ENCODE data around the gene ZNG1A. TPM values are rescaled to one million over a fixed set of nuclear protein-coding genes. Genes with fewer than 3 reads are reported as not detected.
"Not testable (repeated sequence)": the region's sequence is repeated elsewhere in the genome, so short reads cannot be mapped to it uniquely, and the experiment has no call there.

Gene ZNG1A
- total RNA-seq (2014; rRNA removed; shearing (Covaris generic)) (65.5 and 70.3 TPM in 2 replicates), polyA plus RNA-seq (2016; fragmentation: Nextera tagmentation; extraction: Ambion mirVana) (167 and 180 TPM in 2 replicates)
- long read RNA-seq, transcript CBWD1-202 (15 exons, 1,706 nt), result major isoform, 88 of 127 reads
- long read RNA-seq, transcript CBWD1-201 (16 exons, 1,771 nt), result minor isoform, 10 of 127 reads
- long read RNA-seq, transcript CBWD1-206 (3 exons, 1,731 nt), result minor isoform, 5 of 127 reads
- long read RNA-seq, transcript CBWD1-205 (4 exons, 1,807 nt), result minor isoform, 5 of 127 reads
- long read RNA-seq, partial matches to known transcripts, result 2 of 127 reads
- long read RNA-seq, other reads (novel, unspliced or antisense), result 14 of 127 reads

- H3K9me3 Mint-ChIP-seq; H3K27ac ChIP-seq (ENCODE audit: low read depth); ATAC-seq: not testable (repeated sequence)
Measured at GRCh38 chr9:178970-179383, at the start of gene ZNG1A. Gene ZNG1A (minus strand): TSS chr9:179056. CDS start chr9:178969, 87 bp downstream.

GRCh38 chr9:227860-228259, 49.0 kb upstream of the ZNG1A start:
- Mint-ChIP-seq H3K4me3 (no peak overlapping the region), H3K36me3 (ENCODE audit: low read depth) (no peaks in the 10 kb centered on the region), H3K27me3 (ENCODE audit: insufficient read depth, low read depth, poor library complexity) (no peaks in the 10 kb centered on the region), H3K9me3 (peaks cover 2% of the 10 kb centered on the region; the same call in 2 of the 3 replicates), H3K27ac (no peak overlapping the region), H3K4me1 (peaks cover 8% of the 10 kb centered on the region; the same call in 2 of the 3 replicates)
- TF ChIP-seq EZH2phosphoT487 (IDR thresholded peaks at IDR 0.05; ENCODE audit: unreplicated experiment), result no peak
- no peak for TF ChIP-seq EZH2 (IDR thresholded peaks at IDR 0.05; ENCODE audit: low read depth, unreplicated experiment)
- no peak for TF ChIP-seq ZNF114 (CRISPR knock-in tag; IDR thresholded peaks at IDR 0.05)
- no peak for TF ChIP-seq ZNF462 (CRISPR knock-in tag; IDR thresholded peaks at IDR 0.05)
- TF ChIP-seq POLR2AphosphoS5 (IDR thresholded peaks at IDR 0.05; ENCODE audit: low read depth), result no peak
- no peak for TF ChIP-seq NANOG (IDR thresholded peaks at IDR 0.05; ENCODE audit: borderline replicate concordance)
- Histone ChIP-seq H3K4me2 (no peak overlapping the region), H3K4me3 (no peak overlapping the region), H3K27ac (ENCODE audit: low read depth) (no peak overlapping the region), H3F3A (replicated peaks; ENCODE audit: low read depth) (no peaks in the 10 kb centered on the region), H2AFZ (no peak overlapping the region), H3K27me3 (ENCODE audit: insufficient read depth) (no peaks in the 10 kb centered on the region), H3K36me3 (ENCODE audit: insufficient read depth) (no peaks in the 10 kb centered on the region), H3K4me1 (ENCODE audit: insufficient read depth) (no peaks in the 10 kb centered on the region), H3K9me2 (ENCODE audit: insufficient read depth) (0 out of 2 replicates have a peak, but pooled peaks cover 6% of the 10 kb centered on the region), H3K79me2 (replicated peaks; ENCODE audit: insufficient read depth) (no peaks in the 10 kb centered on the region), H4K20me1 (replicated peaks; ENCODE audit: insufficient read depth) (no peaks in the 10 kb centered on the region)
- DNase-seq (ENCODE audit: low spot score), result no peak
- ATAC-seq, result no peak

More at GRCh38 chr9:178970-179383, at the start of gene ZNG1A:
- 0 out of 4 replicates have a peak, but pooled peaks of 1 of the 2 experiments have one; percentile 8 for TF ChIP-seq CTCF (conservative IDR thresholded peaks at IDR 0.05; ENCODE audit: low read depth in 2 of 2)
- H3K4me1 Mint-ChIP-seq; H3K36me3 Mint-ChIP-seq (ENCODE audit: low read depth); H3K9me2 ChIP-seq (ENCODE audit: insufficient read depth); H3F3A ChIP-seq (replicated peaks; ENCODE audit: low read depth); H3K27me3 ChIP-seq (ENCODE audit: insufficient read depth); H3K36me3 ChIP-seq (ENCODE audit: insufficient read depth); H3K4me1 ChIP-seq (ENCODE audit: insufficient read depth); H2AFZ ChIP-seq; H4K20me1 ChIP-seq (replicated peaks; ENCODE audit: insufficient read depth); H3K27me3 Mint-ChIP-seq (ENCODE audit: insufficient read depth, low read depth, poor library complexity); H3K79me2 ChIP-seq (replicated peaks; ENCODE audit: insufficient read depth): not testable (repeated sequence)
- H3K4me2 ChIP-seq, result peak within 1 kb of the TSS; percentile 80
- peak; percentile 83 for DNase-seq (ENCODE audit: low spot score)
- peak within 1 kb of the TSS; percentile 93 for H3K27ac Mint-ChIP-seq
- H3K4me3 Mint-ChIP-seq, result peak within 1 kb of the TSS; percentile 89
- H3K4me3 ChIP-seq, result peak within 1 kb of the TSS; percentile 61
